AG10803 (cell line): ENCODE results near the gene FYB2.

Source experiments
- DNase-seq: peaks from one replicate; pipeline ENCODE4 v3.0.0; 2010; ENCODE audit warnings: low read depth
- H3K4me3 ChIP-seq: 2 replicates; pipeline ENCODE4 v1.5.1; 2011; ENCODE audit warnings: mild to moderate bottlenecking, low read length, control low read depth
- TF ChIP-seq, protein P1 (sequence below): conservative IDR thresholded peaks from 2 replicates; pipeline ENCODE4 v1.5.1; 2011; ENCODE audit warnings: mild to moderate bottlenecking, low read length, control low read depth, inconsistent platforms

FYB2 gene

DNA sequence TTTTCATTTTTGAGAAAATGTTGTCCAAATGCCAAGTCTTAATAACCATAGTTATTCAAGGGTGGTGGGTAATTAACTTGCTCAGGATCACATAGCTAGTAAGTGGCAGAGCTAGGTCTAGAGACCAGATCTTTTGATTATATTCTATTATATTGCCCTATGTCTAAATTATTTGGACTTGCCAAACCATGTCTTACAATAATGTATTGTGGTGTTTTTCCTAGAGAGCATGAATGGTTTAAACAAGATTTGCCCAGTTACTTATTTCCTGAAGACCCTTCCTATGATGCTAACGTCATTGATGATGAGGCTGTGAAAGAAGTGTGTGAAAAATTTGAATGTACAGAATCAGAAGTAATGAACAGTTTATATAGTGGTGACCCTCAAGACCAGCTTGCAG lies 115.5 kb downstream of the FYB2 start:
- TF ChIP-seq, protein P1, sequence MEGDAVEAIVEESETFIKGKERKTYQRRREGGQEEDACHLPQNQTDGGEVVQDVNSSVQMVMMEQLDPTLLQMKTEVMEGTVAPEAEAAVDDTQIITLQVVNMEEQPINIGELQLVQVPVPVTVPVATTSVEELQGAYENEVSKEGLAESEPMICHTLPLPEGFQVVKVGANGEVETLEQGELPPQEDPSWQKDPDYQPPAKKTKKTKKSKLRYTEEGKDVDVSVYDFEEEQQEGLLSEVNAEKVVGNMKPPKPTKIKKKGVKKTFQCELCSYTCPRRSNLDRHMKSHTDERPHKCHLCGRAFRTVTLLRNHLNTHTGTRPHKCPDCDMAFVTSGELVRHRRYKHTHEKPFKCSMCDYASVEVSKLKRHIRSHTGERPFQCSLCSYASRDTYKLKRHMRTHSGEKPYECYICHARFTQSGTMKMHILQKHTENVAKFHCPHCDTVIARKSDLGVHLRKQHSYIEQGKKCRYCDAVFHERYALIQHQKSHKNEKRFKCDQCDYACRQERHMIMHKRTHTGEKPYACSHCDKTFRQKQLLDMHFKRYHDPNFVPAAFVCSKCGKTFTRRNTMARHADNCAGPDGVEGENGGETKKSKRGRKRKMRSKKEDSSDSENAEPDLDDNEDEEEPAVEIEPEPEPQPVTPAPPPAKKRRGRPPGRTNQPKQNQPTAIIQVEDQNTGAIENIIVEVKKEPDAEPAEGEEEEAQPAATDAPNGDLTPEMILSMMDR = no peak
- H3K4me3 ChIP-seq = no peak overlapping the region
- DNase-seq = no peak

DNA sequence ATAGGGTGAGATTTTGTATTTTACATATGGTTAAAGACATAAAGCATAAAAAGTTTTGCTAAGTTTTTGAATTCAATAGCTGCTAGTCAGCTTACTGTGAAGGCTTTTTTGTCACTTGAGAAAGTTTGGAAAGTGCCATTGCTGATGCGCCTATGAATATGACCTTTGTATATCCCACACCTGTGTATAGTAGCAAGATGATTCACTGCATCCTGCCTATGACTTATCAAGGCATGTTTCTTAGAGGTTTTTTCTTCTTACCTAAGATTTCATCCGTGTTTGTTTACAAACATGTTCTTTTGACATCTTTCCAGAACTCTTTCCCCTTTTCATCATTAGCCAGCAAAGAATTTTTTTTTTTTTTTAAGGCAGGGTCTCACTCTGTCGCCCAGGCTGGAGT lies 122.5 kb downstream of the FYB2 start:
- H3K4me3 ChIP-seq = no peak overlapping the region
- DNase-seq = no peak
- TF ChIP-seq, protein P1 = no peak

DNA sequence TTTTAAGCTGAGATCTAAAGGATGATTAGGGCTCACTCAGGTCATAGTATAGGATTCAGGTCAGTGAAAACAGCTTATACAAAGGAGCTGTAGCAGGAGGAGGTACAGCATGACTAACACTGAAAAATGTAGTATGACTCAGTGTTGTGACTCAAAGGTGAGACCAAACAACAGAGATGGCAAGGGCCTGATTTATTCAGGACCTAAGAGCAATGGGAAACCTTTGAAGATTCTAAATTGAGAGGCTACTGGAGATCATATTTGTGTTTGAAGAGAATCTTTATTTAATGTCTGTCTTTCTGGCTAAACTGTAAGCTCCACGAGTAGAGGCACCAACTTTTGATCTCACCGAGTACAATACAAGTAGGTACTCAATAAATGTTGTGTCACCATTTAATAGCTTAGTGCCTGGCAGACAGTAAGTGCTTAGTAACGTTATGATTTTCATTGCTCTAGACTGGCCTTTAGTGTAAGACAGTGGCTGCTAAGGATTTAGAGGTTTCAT lies 130.6 kb downstream of the FYB2 start:
- TF ChIP-seq, protein P1 = no peak
- no peak overlapping the region for H3K4me3 ChIP-seq
- DNase-seq = peak; percentile 37

DNA sequence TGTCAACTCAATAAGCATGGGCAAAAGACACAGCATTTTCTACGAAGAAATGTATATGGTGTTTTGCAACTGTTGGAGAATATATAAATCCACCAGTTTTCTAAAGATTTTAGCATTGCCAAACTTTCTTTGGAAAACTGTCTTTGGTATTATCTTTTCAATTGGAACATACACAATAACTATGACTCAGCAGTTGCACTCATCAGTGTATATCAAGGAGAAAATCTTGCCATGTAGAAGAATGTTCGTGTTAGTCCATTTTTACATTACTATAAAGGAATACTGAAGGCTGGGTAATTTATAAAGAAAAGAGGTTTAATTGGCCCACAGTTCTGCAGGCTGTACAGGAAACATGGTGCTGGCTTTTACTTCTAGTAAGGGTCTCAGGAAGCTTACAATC lies 133.0 kb downstream of the FYB2 start:
- no peak overlapping the region for H3K4me3 ChIP-seq
- TF ChIP-seq, protein P1 = no peak
- peak; percentile 15 for DNase-seq

DNA sequence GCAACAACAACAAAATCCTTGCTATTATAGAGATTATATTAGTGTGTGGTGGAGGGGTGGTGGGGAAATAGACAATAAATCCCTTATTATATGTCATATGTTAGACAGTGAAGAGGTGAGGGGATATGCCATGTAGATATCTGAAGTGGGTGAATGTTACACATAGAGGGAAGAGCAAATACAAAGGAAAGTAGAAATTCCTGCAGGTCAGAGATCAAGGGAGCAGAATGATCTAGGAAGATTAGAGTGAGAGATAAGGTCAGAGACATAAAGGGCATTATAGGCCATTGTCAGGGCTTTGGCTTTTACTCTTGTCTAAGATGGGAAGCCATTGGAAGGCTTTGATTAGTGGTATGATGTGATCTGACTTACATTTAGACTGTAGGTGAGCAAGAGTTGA lies 135.6 kb downstream of the FYB2 start:
- H3K4me3 ChIP-seq = no peak overlapping the region
- no peak for DNase-seq
- TF ChIP-seq, protein P1 = no peak

DNA sequence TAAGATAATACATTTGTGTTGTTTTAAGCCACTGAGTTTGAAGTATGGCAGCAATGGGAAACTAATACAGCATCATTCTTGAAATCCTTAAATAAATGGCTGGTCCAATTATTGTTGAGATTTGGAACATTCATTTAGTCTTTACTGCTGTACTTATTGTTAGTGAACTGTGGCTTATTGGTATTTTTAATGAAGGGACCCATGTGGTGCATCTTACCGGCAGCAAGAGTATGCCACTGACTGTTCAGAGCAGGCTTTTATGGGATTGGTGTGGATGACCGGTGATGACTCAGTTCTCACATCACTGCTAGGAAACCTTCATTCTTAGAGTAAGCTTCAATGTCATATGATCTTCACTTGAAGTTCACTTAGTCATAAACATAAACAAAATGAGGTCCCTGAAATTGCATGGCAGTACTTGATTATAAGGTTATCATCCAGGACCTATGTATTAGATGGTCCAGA lies 142.6 kb downstream of the FYB2 start:
- no peak overlapping the region for H3K4me3 ChIP-seq
- TF ChIP-seq, protein P1 = no peak
- peak; percentile 45 for DNase-seq

DNA sequence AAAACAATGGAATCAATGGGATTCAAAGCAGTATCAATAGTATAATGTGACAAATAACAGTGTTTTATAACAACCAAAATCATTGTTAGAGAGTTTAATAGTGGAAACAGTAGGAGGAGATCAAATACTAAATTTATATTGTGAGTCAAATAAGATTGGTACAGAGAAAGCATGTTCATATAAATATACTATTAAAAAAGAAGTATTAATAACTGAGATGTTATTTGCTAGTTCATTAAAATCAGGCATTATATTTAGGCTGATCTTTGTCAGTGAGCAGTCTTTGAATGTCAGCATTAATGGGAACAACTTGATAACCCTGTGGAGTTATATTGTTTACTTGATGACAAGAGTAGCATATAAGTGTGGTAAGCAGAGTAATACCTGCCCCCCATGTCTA lies 143.4 kb downstream of the FYB2 start:
- no peak overlapping the region for H3K4me3 ChIP-seq
- TF ChIP-seq, protein P1 = no peak
- DNase-seq = no peak
